ENCODE measurements around the gene STK32B.

The STK32B gene

DNA sequence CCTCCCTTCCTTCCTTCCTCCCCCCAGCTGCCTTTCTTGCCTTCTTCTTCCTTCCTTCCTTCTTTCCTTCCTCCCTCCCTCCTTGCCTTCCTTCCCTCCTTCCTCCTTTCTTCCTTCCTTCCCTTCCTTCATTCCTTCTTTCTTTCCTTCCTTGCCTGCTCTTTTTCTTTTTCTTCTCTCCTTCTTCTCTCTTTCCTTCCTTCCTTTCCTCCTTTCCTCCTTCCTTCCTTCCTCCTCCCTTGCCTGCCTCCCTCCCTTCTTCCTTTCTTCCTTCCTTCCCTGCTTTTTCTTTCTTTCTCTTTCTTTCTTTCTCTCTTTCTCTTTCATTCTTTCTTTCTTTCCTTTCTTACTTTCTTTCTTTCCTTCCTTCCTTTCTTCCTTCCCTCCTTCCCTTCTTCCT, 49.1 kb downstream of the STK32B start:
- no peak overlapping the region for H3K4me3 ChIP-seq (ENCODE audit: low read depth, low read length)
- TF ChIP-seq, protein P1, sequence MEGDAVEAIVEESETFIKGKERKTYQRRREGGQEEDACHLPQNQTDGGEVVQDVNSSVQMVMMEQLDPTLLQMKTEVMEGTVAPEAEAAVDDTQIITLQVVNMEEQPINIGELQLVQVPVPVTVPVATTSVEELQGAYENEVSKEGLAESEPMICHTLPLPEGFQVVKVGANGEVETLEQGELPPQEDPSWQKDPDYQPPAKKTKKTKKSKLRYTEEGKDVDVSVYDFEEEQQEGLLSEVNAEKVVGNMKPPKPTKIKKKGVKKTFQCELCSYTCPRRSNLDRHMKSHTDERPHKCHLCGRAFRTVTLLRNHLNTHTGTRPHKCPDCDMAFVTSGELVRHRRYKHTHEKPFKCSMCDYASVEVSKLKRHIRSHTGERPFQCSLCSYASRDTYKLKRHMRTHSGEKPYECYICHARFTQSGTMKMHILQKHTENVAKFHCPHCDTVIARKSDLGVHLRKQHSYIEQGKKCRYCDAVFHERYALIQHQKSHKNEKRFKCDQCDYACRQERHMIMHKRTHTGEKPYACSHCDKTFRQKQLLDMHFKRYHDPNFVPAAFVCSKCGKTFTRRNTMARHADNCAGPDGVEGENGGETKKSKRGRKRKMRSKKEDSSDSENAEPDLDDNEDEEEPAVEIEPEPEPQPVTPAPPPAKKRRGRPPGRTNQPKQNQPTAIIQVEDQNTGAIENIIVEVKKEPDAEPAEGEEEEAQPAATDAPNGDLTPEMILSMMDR (IDR thresholded peaks at IDR 0.05): no peak
- no peaks in the 10 kb centered on the region for H3K27me3 ChIP-seq (ENCODE audit: control insufficient read depth, insufficient read depth, low read length)
- no peaks in the 10 kb centered on the region for H3K9me3 ChIP-seq (ENCODE audit: control insufficient read depth, low read length)
- no peak overlapping the region for H3K4me2 ChIP-seq (ENCODE audit: low read length)
- H2AFZ ChIP-seq: no peak overlapping the region
- no peaks in the 10 kb centered on the region for H3K4me1 ChIP-seq
- H3K36me3 ChIP-seq (ENCODE audit: control insufficient read depth, insufficient read depth, low read length): no peaks in the 10 kb centered on the region
- H3K9ac ChIP-seq: no peak overlapping the region
- H3K27ac ChIP-seq: no peak overlapping the region
- H3K79me2 ChIP-seq: no peaks in the 10 kb centered on the region

DNA sequence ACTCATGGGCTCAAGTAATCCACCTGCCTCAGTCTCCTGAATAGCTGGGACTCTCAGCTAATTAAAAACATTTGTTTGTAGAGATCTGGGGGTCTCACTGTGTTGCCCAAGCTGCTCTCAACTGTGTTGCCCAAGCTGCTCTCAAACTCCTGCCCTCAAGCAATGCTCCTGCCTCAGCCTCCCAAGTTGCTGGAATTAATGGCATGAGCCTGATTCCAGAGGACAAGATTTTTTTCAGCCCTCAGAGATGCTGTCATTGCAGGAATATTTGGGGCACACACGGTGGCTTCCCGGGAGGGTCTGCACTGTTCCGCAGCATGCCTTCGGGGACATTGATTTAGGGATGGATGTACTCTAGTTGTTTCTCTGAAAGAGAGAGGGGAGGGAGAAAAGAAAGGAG, 49.7 kb downstream of the STK32B start:
- Histone ChIP-seq H3K9ac (no peak overlapping the region), H3K4me2 (ENCODE audit: low read length) (no peak overlapping the region), H3K9me3 (ENCODE audit: control insufficient read depth, low read length) (no peaks in the 10 kb centered on the region), H3K79me2 (no peaks in the 10 kb centered on the region), H3K27ac (no peak overlapping the region), H3K27me3 (ENCODE audit: control insufficient read depth, insufficient read depth, low read length) (no peaks in the 10 kb centered on the region), H3K4me1 (no peaks in the 10 kb centered on the region), H3K36me3 (ENCODE audit: control insufficient read depth, insufficient read depth, low read length) (no peaks in the 10 kb centered on the region), H3K4me3 (ENCODE audit: low read depth, low read length) (no peak overlapping the region), H2AFZ (no peak overlapping the region)
- TF ChIP-seq, protein P1 (IDR thresholded peaks at IDR 0.05): no peak

DNA sequence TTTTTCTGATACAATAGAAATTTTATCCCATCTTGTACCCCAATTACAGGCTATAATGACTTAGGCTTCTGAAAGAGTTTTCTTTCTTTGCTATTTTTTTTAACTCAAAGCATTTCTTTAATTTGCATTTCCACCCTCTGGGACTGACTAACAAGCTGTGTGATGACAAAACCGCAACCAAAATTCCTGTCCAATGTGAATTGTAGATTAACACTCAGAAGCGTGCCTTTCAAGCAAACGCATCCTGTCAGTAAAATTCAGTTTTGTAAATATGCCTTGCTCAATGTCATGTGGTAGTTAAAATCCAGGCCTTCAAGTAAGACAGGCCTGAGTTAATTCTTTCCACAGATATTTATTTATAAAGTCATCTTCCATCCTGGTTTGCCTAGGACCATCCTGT, 50.3 kb downstream of the STK32B start:
- no peak overlapping the region for H3K4me2 ChIP-seq (ENCODE audit: low read length)
- no peak overlapping the region for H2AFZ ChIP-seq
- no peaks in the 10 kb centered on the region for H3K9me3 ChIP-seq (ENCODE audit: control insufficient read depth, low read length)
- no peak overlapping the region for H3K4me3 ChIP-seq (ENCODE audit: low read depth, low read length)
- TF ChIP-seq, protein P1 (IDR thresholded peaks at IDR 0.05): no peak
- H3K4me1 ChIP-seq: no peaks in the 10 kb centered on the region
- H3K27me3 ChIP-seq (ENCODE audit: control insufficient read depth, insufficient read depth, low read length): no peaks in the 10 kb centered on the region
- H3K27ac ChIP-seq: no peak overlapping the region
- no peaks in the 10 kb centered on the region for H3K79me2 ChIP-seq
- no peak overlapping the region for H3K9ac ChIP-seq
- no peaks in the 10 kb centered on the region for H3K36me3 ChIP-seq (ENCODE audit: control insufficient read depth, insufficient read depth, low read length)

DNA sequence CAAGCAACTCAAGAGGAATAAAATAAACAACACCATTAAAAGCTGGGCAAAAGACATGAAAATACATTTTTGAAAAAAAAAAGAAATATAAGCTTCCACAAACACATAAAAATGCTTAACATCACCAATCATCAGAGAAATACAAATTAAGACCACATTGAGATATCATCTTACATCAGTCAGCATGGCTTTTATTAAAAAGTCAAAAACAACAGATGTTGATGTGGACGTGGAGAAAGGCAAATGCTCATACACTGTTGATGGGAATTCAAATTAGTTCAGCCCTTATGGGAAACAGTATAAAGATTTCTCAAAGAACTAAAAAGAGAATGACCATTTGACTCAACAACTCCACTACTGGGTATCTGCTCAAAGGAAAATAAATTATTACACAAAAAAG, 59.6 kb downstream of the STK32B start:
- no peaks in the 10 kb centered on the region for H3K9me3 ChIP-seq (ENCODE audit: control insufficient read depth, low read length)
- H3K4me1 ChIP-seq: no peaks in the 10 kb centered on the region
- no peaks in the 10 kb centered on the region for H3K27me3 ChIP-seq (ENCODE audit: control insufficient read depth, insufficient read depth, low read length)
- H3K79me2 ChIP-seq: no peaks in the 10 kb centered on the region
- no peak overlapping the region for H3K4me2 ChIP-seq (ENCODE audit: low read length)
- no peak overlapping the region for H3K4me3 ChIP-seq (ENCODE audit: low read depth, low read length)
- no peaks in the 10 kb centered on the region for H3K36me3 ChIP-seq (ENCODE audit: control insufficient read depth, insufficient read depth, low read length)
- TF ChIP-seq, protein P1 (IDR thresholded peaks at IDR 0.05): no peak
- H3K27ac ChIP-seq: no peak overlapping the region
- no peak overlapping the region for H3K9ac ChIP-seq
- no peak overlapping the region for H2AFZ ChIP-seq

DNA sequence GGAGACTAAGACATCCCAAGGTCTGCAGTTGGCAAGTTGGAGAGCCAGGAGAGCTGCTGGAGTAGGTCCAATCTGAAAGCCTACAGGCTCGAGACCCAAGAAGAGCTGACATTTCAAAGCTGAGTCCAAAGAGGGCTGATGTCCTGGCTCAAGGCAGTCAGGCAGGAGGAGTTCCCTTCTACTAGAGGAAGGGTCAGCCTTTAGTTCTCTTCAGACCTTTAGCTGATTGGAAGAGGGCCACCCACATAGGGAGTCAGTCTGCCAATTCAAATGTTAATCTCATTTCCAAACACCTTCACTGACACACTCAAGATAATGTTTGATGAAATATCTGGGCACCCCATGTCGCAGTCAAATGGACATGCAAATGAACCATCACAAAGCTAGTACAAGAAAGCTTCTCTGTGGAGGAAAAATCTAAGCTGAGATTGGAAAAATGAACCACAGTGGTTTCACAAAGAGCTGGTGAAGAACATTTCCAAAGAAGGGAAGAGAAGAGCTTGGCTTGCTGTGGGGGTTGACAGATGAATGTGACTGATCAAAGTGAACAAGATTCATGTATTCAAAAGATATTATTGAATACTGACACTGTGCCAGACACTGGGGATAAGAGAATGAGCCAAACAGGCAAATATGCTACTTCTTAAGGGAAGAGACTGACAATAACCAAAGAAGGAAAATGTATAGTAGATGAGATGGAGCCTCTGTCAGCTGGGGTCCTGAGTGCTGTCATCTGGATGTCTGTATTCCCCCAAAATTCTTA, 61.2 kb downstream of the STK32B start:
- Histone ChIP-seq H3K9ac (no peak overlapping the region), H3K36me3 (ENCODE audit: control insufficient read depth, insufficient read depth, low read length) (no peaks in the 10 kb centered on the region), H3K79me2 (no peaks in the 10 kb centered on the region), H3K4me3 (ENCODE audit: low read depth, low read length) (no peak overlapping the region), H3K4me1 (no peaks in the 10 kb centered on the region), H2AFZ (no peak overlapping the region), H3K27me3 (ENCODE audit: control insufficient read depth, insufficient read depth, low read length) (no peaks in the 10 kb centered on the region), H3K4me2 (ENCODE audit: low read length) (no peak overlapping the region), H3K27ac (no peak overlapping the region), H3K9me3 (ENCODE audit: control insufficient read depth, low read length) (no peaks in the 10 kb centered on the region)
- TF ChIP-seq, protein P1 (IDR thresholded peaks at IDR 0.05): no peak
